ENCODE results near the gene EPHA3.
"Not testable (repeated sequence)": the region's sequence is repeated elsewhere in the genome, so short reads cannot be mapped to it uniquely, and the experiment has no call there.

EPHA3 gene

DNA sequence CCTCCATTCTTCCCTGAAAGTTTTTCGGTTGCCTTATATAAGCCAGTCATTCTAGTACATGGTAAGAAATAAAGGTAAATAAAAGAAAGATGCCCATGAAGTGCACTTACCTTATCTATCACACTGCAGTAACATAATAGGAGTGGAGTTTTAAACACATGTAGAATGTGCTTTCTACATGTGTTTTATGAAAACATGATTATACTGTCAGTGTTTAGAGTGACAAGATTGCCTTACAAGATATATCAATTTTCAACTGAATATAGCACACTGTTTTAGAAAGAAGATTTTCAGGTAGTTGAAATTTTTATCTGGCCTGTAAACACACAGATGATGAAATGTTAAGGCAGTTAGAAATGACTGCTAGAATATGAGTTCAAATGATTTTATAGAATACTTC, 219.6 kb downstream of the EPHA3 start:
- Histone ChIP-seq H3K4me3 (ENCODE audit: low read depth in 1 of 2, low read length in 2 of 2) (no peak overlapping the region), H3K4me1 (ENCODE audit: control insufficient read depth in 1 of 2, insufficient read depth in 2 of 2, low read length in 2 of 2) (no peaks in the 10 kb centered on the region), H3K27me3 (ENCODE audit: low read depth, low read length) (no peaks in the 10 kb centered on the region), H3K36me3 (ENCODE audit: control insufficient read depth in 1 of 2, insufficient read depth in 2 of 2, low read length in 2 of 2) (no peaks in the 10 kb centered on the region), H3K27ac (ENCODE audit: low read length) (no peak overlapping the region), H3K9me3 (ENCODE audit: control insufficient read depth in 1 of 2, low read length in 2 of 2) (no peaks in the 10 kb centered on the region)

DNA sequence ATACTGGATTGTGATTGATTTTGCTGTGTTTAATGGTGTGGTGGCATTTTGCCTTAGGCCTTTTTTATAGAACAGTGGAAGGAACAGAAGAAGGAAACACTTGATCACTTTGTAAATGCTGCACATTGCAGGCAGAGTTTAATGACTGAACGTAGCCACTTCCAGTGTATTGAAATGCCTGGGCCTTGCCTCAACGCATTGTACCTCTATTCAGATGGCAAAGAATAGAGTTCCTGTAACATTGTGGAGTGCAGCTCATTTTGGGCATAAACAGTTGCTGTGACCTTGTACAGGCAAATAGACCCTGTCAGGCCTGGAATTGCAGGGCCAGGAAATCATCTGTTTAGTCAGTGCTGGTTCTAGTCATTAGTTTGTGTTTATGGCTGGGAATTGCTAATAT, 225.0 kb downstream of the EPHA3 start:
- Histone ChIP-seq H3K9me3 (ENCODE audit: control insufficient read depth in 1 of 2, low read length in 2 of 2) (no peaks in the 10 kb centered on the region), H3K4me1 (ENCODE audit: control insufficient read depth in 1 of 2, insufficient read depth in 2 of 2, low read length in 2 of 2) (peaks cover 0 to 12% of the 10 kb centered on the region in 2 donors), H3K4me3 (ENCODE audit: low read depth in 1 of 2, low read length in 2 of 2) (no peak overlapping the region), H3K27me3 (ENCODE audit: low read depth, low read length) (no peaks in the 10 kb centered on the region), H3K36me3 (ENCODE audit: control insufficient read depth in 1 of 2, insufficient read depth in 2 of 2, low read length in 2 of 2) (no peaks in the 10 kb centered on the region), H3K27ac (ENCODE audit: low read length) (no peak overlapping the region)

DNA sequence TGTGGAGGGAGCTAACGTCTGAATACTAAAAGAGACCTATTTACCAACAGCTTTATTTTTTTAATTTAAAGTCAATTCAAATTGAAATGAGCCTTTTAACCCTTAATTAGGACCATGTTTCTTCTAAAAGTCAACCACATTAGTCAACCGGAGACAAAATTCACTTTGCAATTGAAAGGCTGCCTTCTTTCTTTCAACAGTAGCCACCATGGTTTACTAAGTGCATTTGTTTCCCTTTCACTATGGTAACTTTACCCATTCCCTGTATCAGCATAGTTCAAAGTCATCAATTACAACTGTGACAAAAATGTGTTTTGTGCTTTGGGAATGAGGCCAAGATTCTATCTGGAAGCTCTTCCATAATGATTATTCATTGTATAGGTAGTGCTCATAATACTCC, 225.4 kb downstream of the EPHA3 start:
- Histone ChIP-seq H3K4me1 (ENCODE audit: control insufficient read depth in 1 of 2, insufficient read depth in 2 of 2, low read length in 2 of 2) (peaks cover 0 to 12% of the 10 kb centered on the region in 2 donors), H3K27me3 (ENCODE audit: low read depth, low read length) (no peaks in the 10 kb centered on the region), H3K9me3 (ENCODE audit: control insufficient read depth in 1 of 2, low read length in 2 of 2) (no peaks in the 10 kb centered on the region), H3K36me3 (ENCODE audit: control insufficient read depth in 1 of 2, insufficient read depth in 2 of 2, low read length in 2 of 2) (no peaks in the 10 kb centered on the region), H3K27ac (ENCODE audit: low read length) (no peak overlapping the region), H3K4me3 (ENCODE audit: low read depth in 1 of 2, low read length in 2 of 2) (no peak overlapping the region)

DNA sequence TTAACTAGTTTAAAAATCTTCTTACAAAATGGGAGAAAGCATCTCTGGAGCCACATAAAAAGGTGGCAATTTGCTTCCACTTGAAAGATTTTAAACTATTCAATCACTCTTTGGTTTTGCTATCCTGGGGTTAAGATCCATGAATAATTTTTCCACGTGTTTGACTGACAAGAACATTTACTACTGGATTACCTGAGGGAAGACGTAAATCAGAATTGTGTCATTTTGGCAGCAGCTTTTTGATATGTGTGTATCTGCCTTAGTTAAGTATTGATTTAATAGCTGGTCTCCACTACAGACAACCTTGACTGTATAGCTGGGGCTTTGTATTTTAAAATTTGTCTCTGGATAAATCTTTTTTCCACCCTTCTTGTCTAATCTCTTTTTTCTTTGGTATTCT, 228.3 kb downstream of the EPHA3 start:
- Histone ChIP-seq H3K27ac (ENCODE audit: low read length) (no peak overlapping the region), H3K36me3 (ENCODE audit: control insufficient read depth in 1 of 2, insufficient read depth in 2 of 2, low read length in 2 of 2) (no peaks in the 10 kb centered on the region), H3K9me3 (ENCODE audit: control insufficient read depth in 1 of 2, low read length in 2 of 2) (no peaks in the 10 kb centered on the region), H3K4me1 (ENCODE audit: control insufficient read depth in 1 of 2, insufficient read depth in 2 of 2, low read length in 2 of 2) (peaks cover 0 to 12% of the 10 kb centered on the region in 2 donors), H3K27me3 (ENCODE audit: low read depth, low read length) (no peaks in the 10 kb centered on the region), H3K4me3 (ENCODE audit: low read depth in 1 of 2, low read length in 2 of 2) (no peak overlapping the region)

DNA sequence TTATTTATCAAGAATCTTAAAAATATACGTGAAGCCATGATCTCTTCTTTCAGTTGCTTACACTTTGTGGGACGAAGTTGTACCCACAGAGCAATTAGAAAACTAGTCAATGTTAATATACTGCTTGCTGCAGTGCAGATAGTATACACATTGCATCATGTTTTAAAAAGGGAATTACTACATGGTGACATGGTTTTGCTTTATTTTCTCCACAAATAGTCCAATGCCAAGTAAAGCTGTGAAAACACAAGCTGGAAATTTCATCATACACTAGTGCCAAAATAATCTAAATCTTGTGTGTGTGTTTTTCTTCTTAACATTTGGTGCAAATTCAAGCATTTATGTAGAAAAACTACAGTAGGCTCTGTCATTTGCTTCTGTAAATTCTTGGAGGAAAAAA, 233.0 kb downstream of the EPHA3 start:
- H3K9me3 ChIP-seq (ENCODE audit: control insufficient read depth in 1 of 2, low read length in 2 of 2), result no peaks in the 10 kb centered on the region
- H3K4me3 ChIP-seq (ENCODE audit: low read depth in 1 of 2, low read length in 2 of 2), result no peak overlapping the region
- H3K36me3 ChIP-seq (ENCODE audit: control insufficient read depth in 1 of 2, insufficient read depth in 2 of 2, low read length in 2 of 2), result no peaks in the 10 kb centered on the region

DNA sequence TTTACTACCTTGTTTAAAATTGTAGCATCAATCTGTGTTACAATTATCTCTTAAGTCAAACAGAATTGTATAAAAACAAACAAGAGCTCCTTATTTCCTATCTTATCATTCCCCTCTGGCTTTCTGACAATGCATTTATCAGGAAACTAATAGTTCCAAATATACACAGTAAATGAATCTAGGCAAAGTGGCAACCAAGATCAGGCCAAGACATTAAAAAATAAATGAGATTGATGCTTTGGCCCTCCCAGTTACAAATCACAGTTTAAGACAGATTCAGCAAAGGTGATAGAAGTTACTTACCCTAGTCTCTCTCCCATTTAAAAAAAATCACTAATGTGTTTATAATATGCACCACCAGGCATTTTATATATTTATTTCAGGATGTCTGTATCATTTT, 236.7 kb downstream of the EPHA3 start:
- H3K4me3 ChIP-seq (ENCODE audit: low read depth in 1 of 2, low read length in 2 of 2), result no peak overlapping the region
- no peaks in the 10 kb centered on the region for H3K27me3 ChIP-seq (ENCODE audit: low read depth, low read length)
- H3K9me3 ChIP-seq (ENCODE audit: control insufficient read depth in 1 of 2, low read length in 2 of 2), result no peaks in the 10 kb centered on the region
- H3K27ac ChIP-seq (ENCODE audit: low read length), result no peak overlapping the region
- H3K36me3 ChIP-seq (ENCODE audit: control insufficient read depth in 1 of 2, insufficient read depth in 2 of 2, low read length in 2 of 2), result no peaks in the 10 kb centered on the region
- H3K4me1 ChIP-seq (ENCODE audit: control insufficient read depth in 1 of 2, insufficient read depth in 2 of 2, low read length in 2 of 2), result no peaks in the 10 kb centered on the region

More for the DNA sequence above, 233.0 kb downstream of the EPHA3 start:
- Histone ChIP-seq H3K27ac (ENCODE audit: low read length) (no peak overlapping the region), H3K27me3 (ENCODE audit: low read depth, low read length) (no peaks in the 10 kb centered on the region), H3K4me1 (ENCODE audit: control insufficient read depth in 1 of 2, insufficient read depth in 2 of 2, low read length in 2 of 2) (no peaks in the 10 kb centered on the region)

DNA sequence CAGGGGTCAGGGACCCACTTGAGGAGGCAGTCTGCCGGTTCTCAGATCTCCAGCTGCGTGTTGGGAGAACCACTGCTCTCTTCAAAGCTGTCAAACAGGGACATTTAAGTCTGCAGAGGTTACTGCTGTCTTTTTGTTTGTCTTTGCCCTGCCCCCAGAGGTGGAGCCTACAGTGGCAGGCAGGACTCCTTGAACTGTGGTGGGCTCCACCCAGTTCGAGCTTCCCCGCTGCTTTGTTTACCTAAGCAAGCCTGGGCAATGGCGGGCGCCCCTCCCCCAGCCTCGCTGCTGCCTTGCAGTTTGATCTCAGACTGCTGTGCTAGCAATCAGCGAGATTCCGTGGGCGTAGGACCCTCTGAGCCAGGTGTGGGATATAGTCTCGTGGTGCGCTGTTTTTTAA, 243.5 kb downstream of the EPHA3 start:
- not testable (repeated sequence) for H3K36me3 ChIP-seq (ENCODE audit: control insufficient read depth in 1 of 2, insufficient read depth in 2 of 2, low read length in 2 of 2); H3K27ac ChIP-seq (ENCODE audit: low read length); H3K27me3 ChIP-seq (ENCODE audit: low read depth, low read length); H3K9me3 ChIP-seq (ENCODE audit: control insufficient read depth in 1 of 2, low read length in 2 of 2); H3K4me1 ChIP-seq (ENCODE audit: control insufficient read depth in 1 of 2, insufficient read depth in 2 of 2, low read length in 2 of 2); H3K4me3 ChIP-seq (ENCODE audit: low read depth in 1 of 2, low read length in 2 of 2)

DNA sequence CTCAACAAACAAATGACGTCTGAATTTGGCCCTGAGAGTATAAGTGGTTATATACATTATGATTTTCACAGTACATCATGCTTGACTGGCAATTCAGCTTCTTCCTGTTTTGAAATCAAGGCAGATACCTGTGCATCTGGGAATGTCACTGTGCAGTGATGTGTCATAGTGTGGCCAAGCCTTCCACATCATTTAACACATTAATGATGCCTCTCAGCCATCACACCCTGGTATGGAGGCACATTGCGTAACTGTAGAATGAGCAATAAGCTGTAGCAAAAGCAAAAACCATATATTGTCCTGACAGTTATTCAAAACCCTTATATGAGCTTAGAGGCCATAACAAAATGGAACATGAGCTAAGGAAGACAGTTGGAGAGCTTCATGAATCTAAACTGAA, 246.0 kb downstream of the EPHA3 start:
- Histone ChIP-seq H3K9me3 (ENCODE audit: control insufficient read depth in 1 of 2, low read length in 2 of 2) (no peaks in the 10 kb centered on the region), H3K4me1 (ENCODE audit: control insufficient read depth in 1 of 2, insufficient read depth in 2 of 2, low read length in 2 of 2) (no peaks in the 10 kb centered on the region), H3K27me3 (ENCODE audit: low read depth, low read length) (no peaks in the 10 kb centered on the region)

DNA sequence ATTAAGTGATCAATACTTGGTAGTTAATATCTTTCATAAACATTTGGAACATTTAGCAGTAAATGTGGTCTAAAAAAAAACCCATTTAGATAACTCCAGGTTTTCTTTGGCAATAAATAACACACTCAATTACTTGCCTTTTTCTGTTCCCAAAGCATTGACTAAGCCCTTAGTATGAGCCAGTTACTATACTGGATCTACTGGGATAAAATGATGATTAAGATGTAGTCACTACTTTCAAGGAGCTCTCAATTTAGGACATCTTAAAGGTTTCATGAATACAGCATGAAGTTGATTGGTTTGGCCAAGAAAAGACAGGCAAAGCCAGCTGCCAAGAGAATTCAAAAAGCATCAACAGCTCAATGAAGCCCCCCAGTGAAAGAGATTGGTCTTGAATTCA, 250.9 kb downstream of the EPHA3 start:
- Histone ChIP-seq H3K4me1 (ENCODE audit: control insufficient read depth in 1 of 2, insufficient read depth in 2 of 2, low read length in 2 of 2) (no peaks in the 10 kb centered on the region), H3K27ac (ENCODE audit: low read length) (no peak overlapping the region), H3K27me3 (ENCODE audit: low read depth, low read length) (no peaks in the 10 kb centered on the region), H3K4me3 (ENCODE audit: low read depth in 1 of 2, low read length in 2 of 2) (no peak overlapping the region), H3K9me3 (ENCODE audit: control insufficient read depth in 1 of 2, low read length in 2 of 2) (no peaks in the 10 kb centered on the region), H3K36me3 (ENCODE audit: control insufficient read depth in 1 of 2, insufficient read depth in 2 of 2, low read length in 2 of 2) (no peaks in the 10 kb centered on the region)

More for the DNA sequence above, 246.0 kb downstream of the EPHA3 start:
- H3K36me3 ChIP-seq (ENCODE audit: control insufficient read depth in 1 of 2, insufficient read depth in 2 of 2, low read length in 2 of 2), result no peaks in the 10 kb centered on the region
- no peak overlapping the region for H3K4me3 ChIP-seq (ENCODE audit: low read depth in 1 of 2, low read length in 2 of 2)
- H3K27ac ChIP-seq (ENCODE audit: low read length), result no peak overlapping the region

DNA sequence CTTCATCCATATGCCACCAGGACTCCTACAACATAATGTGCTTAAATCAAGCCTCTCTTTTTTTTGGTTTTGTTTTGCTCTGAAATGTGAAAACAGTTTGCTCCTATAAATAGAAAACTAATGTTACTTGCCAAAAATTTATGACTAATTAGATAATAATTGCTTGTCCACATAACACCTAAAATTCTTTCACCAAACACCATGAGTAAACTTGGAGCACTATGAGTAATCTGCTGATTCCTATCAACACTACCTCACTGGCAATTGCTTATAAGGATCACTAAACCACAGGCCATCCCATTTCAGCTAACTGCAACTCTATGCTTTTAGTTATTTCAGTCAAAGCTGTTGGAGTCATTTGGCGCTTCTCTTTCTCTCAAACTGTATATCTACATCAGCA, 252.7 kb downstream of the EPHA3 start:
- H3K4me3 ChIP-seq (ENCODE audit: low read depth in 1 of 2, low read length in 2 of 2), result no peak overlapping the region
- H3K27me3 ChIP-seq (ENCODE audit: low read depth, low read length), result no peaks in the 10 kb centered on the region
- no peak overlapping the region for H3K27ac ChIP-seq (ENCODE audit: low read length)
- no peaks in the 10 kb centered on the region for H3K36me3 ChIP-seq (ENCODE audit: control insufficient read depth in 1 of 2, insufficient read depth in 2 of 2, low read length in 2 of 2)
- no peaks in the 10 kb centered on the region for H3K9me3 ChIP-seq (ENCODE audit: control insufficient read depth in 1 of 2, low read length in 2 of 2)
- H3K4me1 ChIP-seq (ENCODE audit: control insufficient read depth in 1 of 2, insufficient read depth in 2 of 2, low read length in 2 of 2), result no peaks in the 10 kb centered on the region

DNA sequence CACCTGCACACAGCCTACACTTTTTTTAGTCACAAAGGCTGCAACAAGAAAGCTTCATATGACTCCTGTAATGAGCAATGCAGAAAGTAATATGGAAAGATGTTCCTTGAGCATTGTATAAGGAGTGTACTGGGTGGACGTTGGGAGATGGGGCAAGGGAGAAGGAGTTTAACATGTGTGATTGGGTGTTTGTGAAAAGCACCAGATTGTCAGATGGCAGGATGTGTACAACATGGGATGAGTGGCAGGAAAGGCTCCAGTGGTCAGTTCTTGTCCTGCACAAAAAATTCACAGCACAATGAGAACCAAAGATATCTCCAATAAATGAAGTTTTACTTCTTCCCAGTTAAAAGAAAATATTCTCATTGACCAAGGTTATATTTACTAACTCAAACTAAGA, 255.1 kb downstream of the EPHA3 start:
- Histone ChIP-seq H3K36me3 (ENCODE audit: control insufficient read depth in 1 of 2, insufficient read depth in 2 of 2, low read length in 2 of 2) (no peaks in the 10 kb centered on the region), H3K27ac (ENCODE audit: low read length) (no peak overlapping the region), H3K4me3 (ENCODE audit: low read depth in 1 of 2, low read length in 2 of 2) (no peak overlapping the region), H3K27me3 (ENCODE audit: low read depth, low read length) (no peaks in the 10 kb centered on the region), H3K9me3 (ENCODE audit: control insufficient read depth in 1 of 2, low read length in 2 of 2) (no peaks in the 10 kb centered on the region), H3K4me1 (ENCODE audit: control insufficient read depth in 1 of 2, insufficient read depth in 2 of 2, low read length in 2 of 2) (no peaks in the 10 kb centered on the region)

DNA sequence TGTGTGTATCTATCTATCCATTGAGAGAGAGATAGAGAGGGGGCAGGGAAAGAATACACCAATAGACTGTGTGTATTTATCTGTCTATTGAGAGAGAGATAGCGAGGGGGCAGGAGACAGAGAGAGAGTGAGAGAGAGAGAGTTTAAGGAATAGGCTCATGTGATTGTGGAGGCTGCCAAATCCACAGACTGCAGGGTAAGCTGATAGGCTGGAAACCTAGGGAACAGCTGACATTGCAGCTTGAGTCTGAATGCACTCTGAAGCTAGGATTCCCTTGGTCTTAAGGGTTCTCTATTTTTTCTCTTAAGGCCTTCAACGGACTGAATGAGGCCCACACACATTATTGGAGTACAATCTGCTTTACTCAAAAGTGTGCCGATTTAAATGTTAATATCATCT, 255.8 kb downstream of the EPHA3 start:
- Histone ChIP-seq H3K27ac (ENCODE audit: low read length) (no peak overlapping the region), H3K4me3 (ENCODE audit: low read depth in 1 of 2, low read length in 2 of 2) (no peak overlapping the region), H3K36me3 (ENCODE audit: control insufficient read depth in 1 of 2, insufficient read depth in 2 of 2, low read length in 2 of 2) (no peaks in the 10 kb centered on the region), H3K27me3 (ENCODE audit: low read depth, low read length) (no peaks in the 10 kb centered on the region), H3K9me3 (ENCODE audit: control insufficient read depth in 1 of 2, low read length in 2 of 2) (no peaks in the 10 kb centered on the region), H3K4me1 (ENCODE audit: control insufficient read depth in 1 of 2, insufficient read depth in 2 of 2, low read length in 2 of 2) (no peaks in the 10 kb centered on the region)
